Heart left ventricle (tissue), 16 donors: Measurements from ENCODE around the gene STX16. TPM values are rescaled to one million over a fixed set of nuclear protein-coding genes. Genes with fewer than 3 reads are reported as not detected.

Experiments
- ATAC-seq, 4 donors: fragments of 200-7000 bp; cut with Tn5 transposase; one replicate each; pipeline ENCODE4 v1.9.1; 2020 to 2022; ENCODE audit warnings: moderate library complexity in 4 of 4, mild to moderate bottlenecking in 3 of 4, moderate number of reproducible peaks in 1 of 4
- DNase-seq, 5 donors: peaks; one replicate each; pipeline ENCODE4 v3.0.0-alpha.2; 2020
- H3K27ac ChIP-seq, 12 donors: fragments of 200-600 bp; sonication (generic) in 4 of 12; one replicate each; pipeline versions ENCODE4 v1.5.0 to v1.8.0; 2016 to 2022; ENCODE audit warnings: mild to moderate bottlenecking in 2 of 12
- H3K27me3 ChIP-seq, 9 donors: fragments of 200-600 bp; sonication (generic) in 2 of 9; one replicate each; pipeline versions ENCODE4 v1.5.1 to v1.8.0; 2016 to 2022; ENCODE audit warnings: mild to moderate bottlenecking in 3 of 9
- H3K36me3 ChIP-seq, 9 donors: fragments of 200-600 bp; sonication (generic) in 2 of 9; one replicate each; pipeline versions ENCODE4 v1.5.0 to v1.8.0; 2018 to 2022; ENCODE audit warnings: mild to moderate bottlenecking in 2 of 9
- H3K4me1 ChIP-seq, 12 donors: fragments of 200-600 bp; sonication (generic) in 4 of 12; one replicate each; pipeline versions ENCODE4 v1.5.0 to v1.8.0; 2016 to 2022; ENCODE audit warnings: mild to moderate bottlenecking in 3 of 12
- H3K4me3 ChIP-seq, 12 donors: fragments of 200-600 bp; sonication (generic) in 4 of 12; one replicate each; pipeline versions ENCODE4 v1.5.0 to v1.8.0; 2017 to 2022; ENCODE audit warnings: mild to moderate bottlenecking in 9 of 12, moderate library complexity in 4 of 12
- H3K9me3 ChIP-seq, 12 donors: fragments of 200-600 bp; sonication (generic) in 4 of 12; one replicate each; pipeline versions ENCODE4 v1.5.0 to v1.8.0; 2016 to 2022; ENCODE audit warnings: mild to moderate bottlenecking in 1 of 12
- CTCF ChIP-seq, 12 donors: fragments of 200-600 bp; sonication (generic) in 4 of 12; IDR thresholded peaks; one replicate each; pipeline versions ENCODE4 v1.5.0 to v1.8.0; 2018 to 2022; ENCODE audit warnings: antibody characterized with exemption in 12 of 12, mild to moderate bottlenecking in 5 of 12
- POLR2A ChIP-seq, 2 donors: fragments of 450-650 bp; IDR thresholded peaks; one replicate each; pipeline ENCODE4 v1.6.1; 2017; ENCODE audit warnings: antibody characterized with exemption in 2 of 2, mild to moderate bottlenecking in 2 of 2, moderate library complexity in 2 of 2
- WGBS, 4 donors: extraction: QIAGEN DNeasy Blood & Tissue Kit in 2 of 4; methylation state at CpG; one replicate each; pipeline versions ENCODE4 v1.1.5 to v1.1.7; 2013 to 2018; 5-methylcytosine and 5-hydroxymethylcytosine counted together
- intact Hi-C, 10 donors: fragments of 100-400 bp; cut with DNase I; formaldehyde crosslinking; loops; one replicate each; pipeline versions ENCODE4 v1.11.1 to v1.14.2; 2022
- polyA plus RNA-seq, 2 donors: library from polyadenylated mRNA; stranded (reverse); fragments of 200-250 nt; gene quantifications; one replicate each; pipeline ENCODE4 v1.2.3, GENCODE V29; 2013
- total RNA-seq, 9 donors: library from RNA; depleted of rRNA in 2 of 9; stranded (reverse); fragments of >200 nt in 2 of 9; fragmentation: NEBNext Ultra II Directional in 3 of 9; extraction: Animal tissue kit (Norgen Biotek cat#: 25700) in 3 of 9; gene quantifications; one replicate each; pipeline versions ENCODE4 v1.1.0 to v1.2.4, GENCODE V29; 2016 to 2023
- donor health status: ischemic (EF 13 %, LVEDD 7.1; RV severe dilation, severe dysfunction).
- donor health status: healthy with polysubstance abuse.
- donor health status: DM: no; HTN: yes; CAD: no.
- donor health status: DM: no; HTN: no; CAD: no.
- donor health status: ischemic (EF 25% LVEDD 6.9; RV normal size, moderate dysfunction).
- donor health status: ischemic (EF 25% LVEDD 5.7; RV mildly dilated, moderate dysfunction).
- donor health status: healthy.
- donor health status: DM: yes; HTN: yes; CAD: no.
- donor health status: ischemic (EF 35%, LVEDD 5.7; RV mildly dilated, moderate dysfunction).
- donor health status: nonischemic (EF 11% LVEDD 7.7; RV severe dilation, severe dysfunction).
- donor health status: DM: yes; HTN: yes; CAD: no.
- donor health status: PGD.
- donor health status: ischemic (EF 29% LVEDD 5.4; RV normal size, mild dysfunction).
- donor health status: nonischemic (EF 23%, LVEDD 6.1; RV moderate dilation, normal function).

Gene STX16
- total and polyA plus RNA-seq, 11 donors, result 14.6 to 38.9 (median 25.6) TPM

GRCh38 chr20:58628491-58629214 lies 22.4 kb upstream of the STX16 start:
- Histone ChIP-seq H3K36me3 (no peaks in the 10 kb centered on the region), H3K9me3 (no peaks in the 10 kb centered on the region), H3K27ac (no peak overlapping the region), H3K4me3 (no peak overlapping the region), H3K27me3 (no peaks in the 10 kb centered on the region), H3K4me1 (peaks cover 0 to 6% (median 0%) of the 10 kb centered on the region in 12 donors)
- intact Hi-C loops, result loop anchor here in 1 of 10 donors (10.0 kb wide), 1 partner anchor 144 kb away; no protein-coding TSS in a partner anchor
- WGBS, 4 donors, result 63 to 82% (median 74%) methylated on average over 11 of the region's 11 CpGs
- ATAC-seq (no peak), DNase-seq (no peak)
- TF ChIP-seq CTCF (IDR thresholded peaks at IDR 0.05) (no peak), POLR2A (IDR thresholded peaks at IDR 0.05) (no peak)

- TF ChIP-seq CTCF (IDR thresholded peaks at IDR 0.05) (no peak), POLR2A (IDR thresholded peaks at IDR 0.05) (no peak)
- Histone ChIP-seq H3K36me3 (no peaks in the 10 kb centered on the region), H3K4me1 (peaks cover 0 to 2% (median 0%) of the 10 kb centered on the region in 12 donors), H3K27me3 (no peaks in the 10 kb centered on the region), H3K4me3 (no peak overlapping the region), H3K27ac (no peak overlapping the region), H3K9me3 (no peaks in the 10 kb centered on the region)
- ATAC-seq (no peak), DNase-seq (no peak)
- 73 to 100% (median 93%) methylated on average over 1 of the region's 1 CpG for WGBS, 4 donors
- intact Hi-C loops, result loop anchor here in 1 of 10 donors (10.0 kb wide), 1 partner anchor 144 kb away; no protein-coding TSS in a partner anchor
Measured at GRCh38 chr20:58629215-58629580, 21.9 kb upstream of the STX16 start.

- DNase-seq (no peak), ATAC-seq (no peak)
- TF ChIP-seq POLR2A (IDR thresholded peaks at IDR 0.05), result no peak
- TF ChIP-seq CTCF (IDR thresholded peaks at IDR 0.05), result no peak
- Histone ChIP-seq H3K4me1 (peaks cover 0 to 6% (median 0%) of the 10 kb centered on the region in 12 donors), H3K27me3 (no peaks in the 10 kb centered on the region), H3K4me3 (no peak overlapping the region), H3K9me3 (no peaks in the 10 kb centered on the region), H3K36me3 (no peaks in the 10 kb centered on the region), H3K27ac (no peak overlapping the region)
- intact Hi-C loops, result no loop called here
- WGBS, 4 donors, result 16 to 34% (median 25%) methylated on average over 4 of the region's 4 CpGs
Measured at GRCh38 chr20:58630063-58630462, 21.0 kb upstream of the STX16 start.

GRCh38 chr20:58633161-58634053 lies 17.7 kb upstream of the STX16 start:
- WGBS, 4 donors, result 92 to 98% (median 93%) methylated on average over 9 to 10 of the region's 10 CpGs
- H3K27ac ChIP-seq, result no peak overlapping the region
- intact Hi-C loops, result no loop called here

More at GRCh38 chr20:58633161-58634053, 17.7 kb upstream of the STX16 start:
- H3K9me3 ChIP-seq, result no peaks in the 10 kb centered on the region
- DNase-seq (no peak), ATAC-seq (no peak)
- TF ChIP-seq CTCF (IDR thresholded peaks at IDR 0.05) (no peak), POLR2A (IDR thresholded peaks at IDR 0.05) (no peak)
- no peaks in the 10 kb centered on the region for H3K36me3 ChIP-seq
- peaks cover 0 to 6% (median 0%) of the 10 kb centered on the region in 12 donors for H3K4me1 ChIP-seq
- H3K27me3 ChIP-seq, result peaks cover 0 to 3% (median 0%) of the 10 kb centered on the region in 9 donors
- H3K4me3 ChIP-seq, result no peak overlapping the region
